Hepatocyte (in vitro differentiated cells): Measurements from ENCODE around the gene PRRG1.

ENCODE experiments used
- EZH2 ChIP-seq: fragments of 200-600 bp; sonication (generic); IDR thresholded peaks from 2 replicates; pipeline ENCODE4 v1.6.1; 2016; ENCODE audit warnings: antibody characterized with exemption, mild to moderate bottlenecking, borderline replicate concordance
- TF ChIP-seq, protein P1 (sequence below): fragments of 200-600 bp; sonication (generic); IDR thresholded peaks from 2 replicates; pipeline ENCODE4 v1.5.1; 2016; ENCODE audit warnings: antibody characterized with exemption, mild to moderate bottlenecking; ENCODE audit not compliant: poor library complexity

DNA sequence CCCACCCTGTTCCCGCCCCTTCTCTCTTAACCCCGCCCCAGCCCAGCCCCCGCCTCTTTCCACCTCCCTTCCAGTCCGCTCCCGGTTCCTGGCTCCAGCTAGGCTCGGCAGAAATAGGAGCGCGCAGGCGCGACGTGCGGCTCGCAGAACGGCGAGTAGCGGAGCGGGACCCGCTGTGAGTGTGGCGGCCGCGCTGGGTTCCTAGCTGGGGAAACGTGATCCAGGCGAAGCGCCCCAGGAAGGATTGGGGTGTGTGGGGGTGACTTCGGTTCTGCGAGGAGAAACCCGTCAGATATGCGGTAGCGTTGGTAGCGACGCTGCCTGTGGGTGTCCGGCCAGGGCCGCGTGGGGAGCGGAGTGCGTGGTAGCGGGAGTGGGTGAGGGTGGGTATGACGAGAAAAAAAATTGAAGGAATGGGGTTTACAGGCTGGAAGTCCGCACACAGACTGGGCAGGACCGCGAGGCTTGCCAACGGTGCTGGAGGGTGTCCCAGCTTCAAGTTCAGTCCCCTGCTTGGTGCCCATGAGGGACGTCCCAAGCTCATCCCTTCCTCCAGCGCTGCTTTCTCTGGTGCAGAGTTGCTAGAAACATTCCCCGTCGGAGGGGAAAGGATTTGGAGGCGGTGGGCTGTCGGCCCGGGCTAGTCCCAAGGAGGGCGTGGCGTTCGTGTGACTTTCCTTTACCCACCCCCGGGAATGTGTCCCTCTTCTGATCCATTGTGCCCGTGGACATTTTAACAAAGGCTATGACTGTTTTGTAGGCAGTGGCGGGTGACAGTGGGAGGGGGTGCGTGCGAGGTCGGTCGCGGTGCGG lies at the start of gene PRRG1:
- TF ChIP-seq, protein P1, sequence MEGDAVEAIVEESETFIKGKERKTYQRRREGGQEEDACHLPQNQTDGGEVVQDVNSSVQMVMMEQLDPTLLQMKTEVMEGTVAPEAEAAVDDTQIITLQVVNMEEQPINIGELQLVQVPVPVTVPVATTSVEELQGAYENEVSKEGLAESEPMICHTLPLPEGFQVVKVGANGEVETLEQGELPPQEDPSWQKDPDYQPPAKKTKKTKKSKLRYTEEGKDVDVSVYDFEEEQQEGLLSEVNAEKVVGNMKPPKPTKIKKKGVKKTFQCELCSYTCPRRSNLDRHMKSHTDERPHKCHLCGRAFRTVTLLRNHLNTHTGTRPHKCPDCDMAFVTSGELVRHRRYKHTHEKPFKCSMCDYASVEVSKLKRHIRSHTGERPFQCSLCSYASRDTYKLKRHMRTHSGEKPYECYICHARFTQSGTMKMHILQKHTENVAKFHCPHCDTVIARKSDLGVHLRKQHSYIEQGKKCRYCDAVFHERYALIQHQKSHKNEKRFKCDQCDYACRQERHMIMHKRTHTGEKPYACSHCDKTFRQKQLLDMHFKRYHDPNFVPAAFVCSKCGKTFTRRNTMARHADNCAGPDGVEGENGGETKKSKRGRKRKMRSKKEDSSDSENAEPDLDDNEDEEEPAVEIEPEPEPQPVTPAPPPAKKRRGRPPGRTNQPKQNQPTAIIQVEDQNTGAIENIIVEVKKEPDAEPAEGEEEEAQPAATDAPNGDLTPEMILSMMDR = no peak
- TF ChIP-seq EZH2 = no peak
